Caco-2 (cell line): ENCODE results near the gene AGTRAP. TPM values are rescaled to one million over a fixed set of nuclear protein-coding genes. Genes with fewer than 3 reads are reported as not detected.

Experiments used
- BruUV-seq: library from RNA; stranded (reverse); fragments of 400-500 nt; replicated peaks from 2 replicates; lab custom pipeline; 2021; lab: Mats Ljungman, UMichigan
- CTCF ChIA-PET: fragments of 300-600 bp; sonication (Branson Sonifier 250); formaldehyde crosslinking; loops from one replicate; lab custom pipeline; 2022; ENCODE audit warnings: antibody characterized with exemption; lab: Charles Lee
- POLR2A ChIA-PET: fragments of 300-600 bp; sonication (Branson Sonifier 250); formaldehyde crosslinking; loops from one replicate; lab custom pipeline; 2022; ENCODE audit warnings: antibody characterized with exemption; lab: Charles Lee
- DNase-seq, 2 experiments: peaks; one replicate each; pipeline versions ENCODE4 v3.0.0 to v3.0.0-alpha.2; 2020 to 2022
- H3K27me3 ChIP-seq: replicated peaks from 2 replicates; pipeline ENCODE4 v1.6.0; 2011; ENCODE audit warnings: low read length; ENCODE audit not compliant: control insufficient read depth, insufficient read depth
- H3K36me3 ChIP-seq: 2 replicates; pipeline ENCODE4 v1.5.1; 2011; ENCODE audit warnings: low read length; ENCODE audit not compliant: control insufficient read depth, insufficient read depth
- H3K4me1 ChIP-seq: fragments of 250-450 bp; sonication (Bioruptor Pico); 2 replicates; pipeline ENCODE4 v1.5.1; 2020; ENCODE audit warnings: mild to moderate bottlenecking
- H3K4me3 ChIP-seq: 2 replicates; pipeline ENCODE4 v1.5.1; 2011; ENCODE audit warnings: low read depth, mild to moderate bottlenecking, control low read depth, low read length
- H3K9me3 ChIP-seq: fragments of 250-450 bp; sonication (Bioruptor Pico); 2 replicates; pipeline ENCODE4 v1.5.1; 2020; ENCODE audit warnings: mild to moderate bottlenecking, moderate library complexity
- H3K27ac Mint-ChIP-seq: one replicate; pipeline ENCODE4 v1.8.0; 2022; ENCODE audit warnings: mixed read lengths; ENCODE audit not compliant: unreplicated experiment
- H3K27me3 Mint-ChIP-seq: one replicate; pipeline ENCODE4 v1.8.0; 2022; ENCODE audit warnings: mixed read lengths; ENCODE audit not compliant: insufficient read depth, unreplicated experiment
- H3K36me3 Mint-ChIP-seq: one replicate; pipeline ENCODE4 v1.8.0; 2022; ENCODE audit warnings: mild to moderate bottlenecking, mixed read lengths; ENCODE audit not compliant: insufficient read depth, unreplicated experiment
- H3K4me1 Mint-ChIP-seq: one replicate; pipeline ENCODE4 v1.8.0; 2022; ENCODE audit warnings: low read depth, mixed read lengths; ENCODE audit not compliant: unreplicated experiment
- H3K4me3 Mint-ChIP-seq: one replicate; pipeline ENCODE4 v1.8.0; 2022; ENCODE audit warnings: mild to moderate bottlenecking, moderate library complexity, mixed read lengths; ENCODE audit not compliant: unreplicated experiment
- H3K9me3 Mint-ChIP-seq: one replicate; pipeline ENCODE4 v1.8.0; 2022; ENCODE audit warnings: mixed read lengths; ENCODE audit not compliant: unreplicated experiment
- intact Hi-C: fragments of 100-400 bp; cut with micrococcal nuclease; formaldehyde crosslinking; loops from one replicate; pipeline ENCODE4 v1.10.0; 2022; ENCODE audit not compliant: unreplicated experiment
- total RNA-seq: library from RNA; stranded (reverse); gene quantifications from 2 replicates; pipeline ENCODE4 v1.2.3, GENCODE V29; 2022
- TF ChIP-seq, protein P1 (sequence below), 2 experiments: fragments of 200-600 bp in 1 of 2; IDR thresholded peaks; 1 replicate in 1 of 2; 2 replicates in 1 of 2; pipeline versions ENCODE4 v1.5.1 to v1.8.0; 2011 to 2022; ENCODE audit warnings: antibody characterized with exemption in 1 of 2, control low read depth in 1 of 2, inconsistent platforms in 1 of 2, low read depth in 1 of 2, low read length in 1 of 2, mild to moderate bottlenecking in 1 of 2, moderate library complexity in 1 of 2; ENCODE audit not compliant: insufficient read depth in 1 of 2, severe bottlenecking in 1 of 2, unreplicated experiment in 1 of 2

Gene AGTRAP
- total RNA-seq, 1 experiment from 2014 or later, result 44.4 TPM

DNA sequence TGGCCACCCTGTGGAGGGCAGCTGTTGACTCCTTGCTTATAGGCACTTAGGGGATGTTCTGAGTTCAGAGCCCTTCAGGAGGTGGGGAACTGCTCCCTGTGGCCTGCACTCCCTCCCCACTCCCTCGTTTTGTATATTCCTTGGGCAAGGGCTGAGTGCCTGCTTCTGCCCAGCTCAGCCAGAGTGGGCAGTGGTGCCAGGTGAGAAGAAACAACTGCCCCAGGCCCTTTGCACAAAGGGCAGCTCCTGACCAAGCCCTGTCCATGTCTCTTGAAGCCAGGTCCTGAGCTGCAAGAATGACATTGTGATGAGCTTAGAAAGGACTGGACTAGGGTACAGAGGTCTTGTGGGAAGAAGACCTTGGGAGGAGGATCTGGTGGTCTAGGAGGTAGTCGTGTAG is 2.2 kb downstream of the AGTRAP start:
- intact Hi-C loops, result loop anchor here (10.0 kb wide), 1 partner anchor 67 kb away; the partner anchor contains the start of genes CLCN6 and MTHFR
- Mint-ChIP-seq H3K9me3 (no peaks in the 10 kb centered on the region), H3K4me3 (no peak overlapping the region), H3K36me3 (peaks cover 8% of the 10 kb centered on the region), H3K27ac (no peak overlapping the region), H3K4me1 (no peaks in the 10 kb centered on the region), H3K27me3 (no peaks in the 10 kb centered on the region)
- no peaks in the 10 kb centered on the region for H3K27me3 ChIP-seq
- no peaks in the 10 kb centered on the region for H3K9me3 ChIP-seq
- no TSS peak for BruUV-seq
- POLR2A ChIA-PET, result interaction anchor here (1.9 kb wide), 1 partner anchor 85 kb away, joined by 13 read pairs; no protein-coding TSS in a partner anchor
- TF ChIP-seq, protein P1, sequence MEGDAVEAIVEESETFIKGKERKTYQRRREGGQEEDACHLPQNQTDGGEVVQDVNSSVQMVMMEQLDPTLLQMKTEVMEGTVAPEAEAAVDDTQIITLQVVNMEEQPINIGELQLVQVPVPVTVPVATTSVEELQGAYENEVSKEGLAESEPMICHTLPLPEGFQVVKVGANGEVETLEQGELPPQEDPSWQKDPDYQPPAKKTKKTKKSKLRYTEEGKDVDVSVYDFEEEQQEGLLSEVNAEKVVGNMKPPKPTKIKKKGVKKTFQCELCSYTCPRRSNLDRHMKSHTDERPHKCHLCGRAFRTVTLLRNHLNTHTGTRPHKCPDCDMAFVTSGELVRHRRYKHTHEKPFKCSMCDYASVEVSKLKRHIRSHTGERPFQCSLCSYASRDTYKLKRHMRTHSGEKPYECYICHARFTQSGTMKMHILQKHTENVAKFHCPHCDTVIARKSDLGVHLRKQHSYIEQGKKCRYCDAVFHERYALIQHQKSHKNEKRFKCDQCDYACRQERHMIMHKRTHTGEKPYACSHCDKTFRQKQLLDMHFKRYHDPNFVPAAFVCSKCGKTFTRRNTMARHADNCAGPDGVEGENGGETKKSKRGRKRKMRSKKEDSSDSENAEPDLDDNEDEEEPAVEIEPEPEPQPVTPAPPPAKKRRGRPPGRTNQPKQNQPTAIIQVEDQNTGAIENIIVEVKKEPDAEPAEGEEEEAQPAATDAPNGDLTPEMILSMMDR (IDR thresholded peaks at IDR 0.05; ENCODE audit: insufficient read depth in 1 of 2, low read depth in 1 of 2, low read length in 1 of 2, severe bottlenecking in 1 of 2, unreplicated experiment in 1 of 2), result no peak
- DNase-seq, result no peak
- H3K4me1 ChIP-seq, result peaks cover 6% of the 10 kb centered on the region
- no peaks in the 10 kb centered on the region for H3K36me3 ChIP-seq
- no peak overlapping the region for H3K4me3 ChIP-seq
- CTCF ChIA-PET, result interaction anchor here (1.8 kb wide), 1 partner anchor 11 kb away, joined by 5 read pairs; no protein-coding TSS in a partner anchor

DNA sequence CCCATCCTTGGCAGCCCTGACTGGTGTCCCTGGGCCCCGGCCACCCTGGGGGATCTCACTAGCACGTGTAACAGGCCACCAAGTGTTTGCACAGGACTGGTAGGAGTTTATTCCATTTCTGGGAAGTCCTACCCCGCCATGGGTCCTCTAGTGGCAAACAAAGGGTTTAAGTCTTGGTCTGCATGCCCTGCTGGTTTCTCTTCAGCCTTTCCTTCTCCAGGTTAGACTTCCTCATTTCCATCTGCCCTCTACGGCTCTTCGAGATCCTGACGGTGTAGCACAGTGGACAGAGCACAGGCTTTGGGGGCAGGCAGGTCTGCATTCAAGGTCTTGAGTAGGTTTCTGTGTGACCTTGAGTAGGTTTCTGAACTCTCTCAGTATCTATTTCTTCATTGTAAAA is 2.8 kb downstream of the AGTRAP start:
- no peaks in the 10 kb centered on the region for H3K27me3 Mint-ChIP-seq

DNA sequence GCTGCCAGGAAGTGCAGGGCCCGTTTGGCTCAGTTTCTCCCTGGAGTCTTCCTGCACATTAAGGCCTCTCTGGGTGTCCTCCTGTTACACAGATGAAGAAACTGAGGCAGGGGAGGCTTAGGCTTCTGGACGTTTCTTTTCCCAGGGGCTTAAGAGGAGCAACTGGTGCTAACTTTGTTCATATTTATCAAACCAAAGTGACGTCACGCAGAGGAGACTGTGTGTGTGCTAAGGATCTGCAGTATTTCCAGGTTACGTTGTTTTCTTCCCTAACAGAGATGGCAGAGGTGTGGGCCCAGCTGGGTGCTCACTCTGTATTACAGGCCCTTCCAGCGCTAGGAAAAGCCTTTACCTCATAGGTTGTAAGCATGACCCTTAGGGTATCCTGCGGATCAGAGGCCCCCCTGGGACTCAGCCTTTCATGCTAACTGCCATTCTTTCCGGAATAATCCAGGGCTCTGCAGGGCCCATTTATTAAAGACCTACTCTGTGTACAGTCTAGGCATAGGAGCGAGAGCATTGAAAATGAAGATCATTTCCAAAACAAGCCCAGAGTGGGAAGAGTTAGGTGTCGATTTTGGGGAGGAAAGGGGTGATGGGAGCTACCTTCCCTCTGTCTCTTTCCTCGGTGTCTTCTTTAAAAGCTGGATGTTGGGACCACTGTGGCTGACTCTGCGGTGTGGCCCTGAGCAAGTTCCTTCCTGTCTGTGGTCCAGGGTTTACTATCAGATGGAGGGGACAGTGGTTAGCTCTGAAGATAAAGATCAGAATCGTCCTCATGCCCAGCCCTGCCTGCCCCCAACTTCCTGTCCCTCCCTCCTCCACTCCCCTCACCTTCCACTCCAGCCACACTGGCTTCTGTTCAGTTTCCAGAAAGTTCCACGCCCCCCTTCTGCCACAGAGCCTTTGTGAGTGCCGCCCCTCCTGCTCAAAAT is 4.6 kb downstream of the AGTRAP start:
- Histone ChIP-seq H3K4me1 (peaks cover 6% of the 10 kb centered on the region), H3K27me3 (no peaks in the 10 kb centered on the region), H3K36me3 (no peaks in the 10 kb centered on the region), H3K9me3 (no peaks in the 10 kb centered on the region), H3K4me3 (no peak overlapping the region)
- no peak overlapping the region for H3K4me3 Mint-ChIP-seq
- ChIA-PET CTCF (no interaction called here), POLR2A (no interaction called here)
- no peak overlapping the region for H3K27ac Mint-ChIP-seq
- H3K27me3 Mint-ChIP-seq, result no peaks in the 10 kb centered on the region
- intact Hi-C loops, result no loop called here
- H3K9me3 Mint-ChIP-seq, result no peaks in the 10 kb centered on the region
- TF ChIP-seq, protein P1 (IDR thresholded peaks at IDR 0.05; ENCODE audit: insufficient read depth in 1 of 2, low read depth in 1 of 2, low read length in 1 of 2, severe bottlenecking in 1 of 2, unreplicated experiment in 1 of 2), result no peak
- H3K4me1 Mint-ChIP-seq, result no peaks in the 10 kb centered on the region
- H3K36me3 Mint-ChIP-seq, result peaks cover 8% of the 10 kb centered on the region
- BruUV-seq, result no TSS peak
- no peak for DNase-seq

More for the DNA sequence above, 2.8 kb downstream of the AGTRAP start:
- BruUV-seq, result no TSS peak
- Histone ChIP-seq H3K9me3 (no peaks in the 10 kb centered on the region), H3K4me3 (no peak overlapping the region), H3K36me3 (no peaks in the 10 kb centered on the region), H3K27me3 (no peaks in the 10 kb centered on the region), H3K4me1 (peaks cover 6% of the 10 kb centered on the region)
- ChIA-PET CTCF (no interaction called here), POLR2A (no interaction called here)
- H3K9me3 Mint-ChIP-seq, result no peaks in the 10 kb centered on the region
- H3K4me1 Mint-ChIP-seq, result no peaks in the 10 kb centered on the region
- no peak overlapping the region for H3K27ac Mint-ChIP-seq
- intact Hi-C loops, result loop anchor here (10.0 kb wide), 1 partner anchor 66 kb away; the partner anchor contains the start of genes CLCN6 and MTHFR
- TF ChIP-seq, protein P1 (IDR thresholded peaks at IDR 0.05; ENCODE audit: insufficient read depth in 1 of 2, low read depth in 1 of 2, low read length in 1 of 2, severe bottlenecking in 1 of 2, unreplicated experiment in 1 of 2), result no peak
- no peak for DNase-seq
- H3K4me3 Mint-ChIP-seq, result no peak overlapping the region
- peaks cover 8% of the 10 kb centered on the region for H3K36me3 Mint-ChIP-seq
